MV-4-11 (cell line): ENCODE results near the gene THEM4.
"Not testable (repeated sequence)": the region's sequence is repeated elsewhere in the genome, so short reads cannot be mapped to it uniquely, and the experiment has no call there.

Source experiments
- DNase-seq: peaks from one replicate; lab custom pipeline; 2025; lab: John Stamatoyannopoulos, UW

The THEM4 gene

DNA sequence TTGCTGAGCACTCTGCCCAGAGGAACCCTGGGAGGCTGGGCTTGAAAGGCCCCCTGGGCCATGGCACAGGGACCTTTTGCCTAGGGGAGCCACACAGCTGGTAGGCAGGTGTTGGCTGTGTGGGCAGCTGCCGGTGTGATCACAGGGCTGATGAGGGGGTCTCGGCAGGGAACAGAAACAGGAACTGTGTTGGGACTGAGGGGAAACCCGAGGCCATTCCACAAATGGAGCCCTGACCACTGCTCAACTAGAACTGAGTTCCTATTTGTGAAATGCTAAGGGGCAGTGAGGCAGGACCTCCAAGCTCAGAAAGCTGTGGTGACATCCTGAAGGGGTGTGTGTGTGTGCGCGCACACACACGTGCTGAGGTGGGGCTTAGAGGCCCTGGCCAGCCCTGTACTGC lies 49.4 kb downstream of the THEM4 start:
- DNase-seq: no peak

DNA sequence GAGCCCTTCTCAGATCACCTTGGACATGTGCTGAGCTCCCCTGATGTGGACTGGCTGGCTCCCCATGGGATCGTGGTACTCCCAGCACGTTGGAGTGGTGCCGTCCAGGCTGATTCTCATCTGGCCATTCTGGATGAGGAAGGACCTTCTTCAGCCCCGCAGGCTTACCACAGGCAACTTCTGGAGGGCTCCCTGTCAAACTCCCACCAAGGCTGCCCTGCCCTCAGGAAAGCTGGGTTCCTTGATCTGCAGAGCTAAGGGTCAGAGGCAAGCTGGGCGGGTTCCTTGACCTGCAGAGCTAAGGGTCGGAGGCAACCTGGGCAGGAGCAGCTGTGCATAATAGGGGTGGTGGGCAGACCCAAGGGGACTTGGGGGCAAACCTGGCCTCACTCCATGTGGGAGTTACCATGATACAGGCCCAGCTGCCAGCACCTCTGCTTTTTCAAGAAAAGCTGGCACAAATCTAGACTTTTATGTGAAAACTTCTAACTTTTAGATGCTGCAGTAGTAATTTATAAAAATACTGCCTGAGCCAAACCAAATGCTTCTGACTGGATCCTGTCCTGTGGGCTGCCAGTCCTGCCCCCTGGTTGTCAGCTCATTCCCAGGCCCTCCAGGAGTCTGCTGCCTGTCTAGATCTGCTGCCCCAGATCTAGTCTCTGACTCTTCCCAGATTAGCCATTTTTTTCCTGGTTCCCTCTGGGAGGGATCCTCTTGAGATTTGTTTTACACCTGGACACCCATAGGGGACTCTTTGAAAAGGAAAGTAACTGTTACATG lies 50.2 kb downstream of the THEM4 start:
- no peak for DNase-seq

DNA sequence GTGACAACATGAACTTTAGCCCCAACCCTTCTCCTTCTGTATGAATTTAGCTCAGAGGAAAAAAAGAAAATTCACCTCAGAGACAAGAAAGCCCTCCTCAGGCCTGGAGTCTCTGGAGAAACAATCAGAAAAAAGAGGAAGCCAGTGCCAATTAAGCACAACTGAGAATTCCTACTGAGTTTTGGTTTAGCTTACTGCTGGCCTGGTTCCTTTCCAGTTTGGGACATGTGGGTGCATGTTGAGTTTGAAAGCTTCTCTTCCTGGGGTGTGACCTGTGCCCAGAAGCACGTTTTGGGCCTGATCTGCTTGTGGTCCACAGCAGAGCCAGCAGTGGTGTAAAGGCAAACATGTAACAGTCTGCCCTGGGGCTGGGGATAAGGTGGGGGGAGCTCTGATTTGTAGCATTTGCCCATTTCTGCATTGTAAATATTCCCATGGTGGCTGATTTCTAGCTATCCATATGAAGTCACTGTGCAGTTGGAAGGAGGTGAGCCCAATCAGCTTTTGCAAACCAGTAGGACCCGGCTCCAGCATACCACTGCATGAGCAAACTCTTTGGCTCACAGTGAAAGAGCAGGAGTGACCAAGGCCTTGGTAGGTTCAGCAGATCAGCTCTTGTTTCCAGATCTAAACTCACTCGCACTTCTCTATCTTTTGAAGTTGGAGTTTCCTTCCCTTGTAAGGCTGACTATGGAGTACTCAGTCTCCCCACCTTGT lies 51.1 kb downstream of the THEM4 start:
- peak; percentile 38 for DNase-seq

DNA sequence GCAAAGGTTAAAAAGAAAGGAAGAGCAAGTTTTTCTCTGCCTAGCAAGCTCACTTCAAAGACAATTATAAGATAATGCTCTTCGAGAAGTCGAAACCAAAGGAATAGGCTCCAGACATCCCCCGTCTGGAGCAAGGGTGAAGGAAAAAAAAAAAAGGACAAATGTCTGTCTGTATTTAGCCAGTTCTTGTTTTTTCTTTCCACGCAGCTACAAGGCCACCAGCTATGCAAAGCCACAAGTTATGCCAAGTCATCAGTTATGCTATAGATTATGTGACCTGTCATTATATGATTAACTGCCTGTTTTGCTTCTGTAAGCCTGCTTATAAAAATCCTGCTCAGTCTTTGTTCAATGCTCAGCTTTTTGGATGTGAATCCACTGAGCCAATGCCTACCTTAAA lies 53.4 kb downstream of the THEM4 start:
- DNase-seq: peak; percentile 27

DNA sequence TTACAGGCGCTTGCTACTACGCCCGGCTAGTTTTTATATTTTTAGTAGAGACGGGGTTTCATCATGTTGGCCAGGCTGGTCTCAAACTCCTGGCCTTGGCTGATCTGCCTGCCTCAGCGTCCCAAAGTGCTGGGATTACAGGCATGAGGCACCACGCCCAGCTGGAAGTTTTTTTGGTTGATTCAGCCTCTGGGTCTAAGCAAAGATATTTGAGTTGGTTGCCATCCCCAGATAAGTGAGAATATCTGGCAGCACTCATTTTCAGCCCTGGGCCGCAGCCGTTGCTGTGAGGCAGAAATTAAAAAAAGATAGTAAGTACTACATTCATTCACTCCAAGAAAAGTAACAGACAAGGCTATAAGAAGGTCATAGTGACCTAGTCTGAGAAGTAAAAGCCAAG lies 53.8 kb downstream of the THEM4 start:
- not testable (repeated sequence) for DNase-seq

DNA sequence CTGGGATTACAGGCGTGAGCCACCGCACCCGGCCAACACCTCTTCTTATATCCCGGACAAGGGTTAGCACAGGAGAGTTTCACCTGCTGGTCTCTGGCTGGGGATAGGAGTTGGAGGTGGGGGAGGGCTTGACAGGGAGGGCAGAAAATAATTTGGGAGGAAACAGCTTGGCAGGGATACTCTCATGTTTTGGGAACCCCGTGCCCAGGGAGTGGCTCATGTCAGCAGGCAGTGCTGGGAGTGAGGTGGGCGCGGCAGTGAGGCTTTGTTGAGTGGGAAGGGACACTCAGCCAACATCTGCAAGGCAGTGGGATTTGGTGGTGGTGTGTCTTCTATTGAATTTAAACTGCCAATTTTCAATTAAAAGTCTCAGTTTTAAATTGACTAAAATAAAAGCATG lies 54.7 kb downstream of the THEM4 start:
- DNase-seq: no peak

DNA sequence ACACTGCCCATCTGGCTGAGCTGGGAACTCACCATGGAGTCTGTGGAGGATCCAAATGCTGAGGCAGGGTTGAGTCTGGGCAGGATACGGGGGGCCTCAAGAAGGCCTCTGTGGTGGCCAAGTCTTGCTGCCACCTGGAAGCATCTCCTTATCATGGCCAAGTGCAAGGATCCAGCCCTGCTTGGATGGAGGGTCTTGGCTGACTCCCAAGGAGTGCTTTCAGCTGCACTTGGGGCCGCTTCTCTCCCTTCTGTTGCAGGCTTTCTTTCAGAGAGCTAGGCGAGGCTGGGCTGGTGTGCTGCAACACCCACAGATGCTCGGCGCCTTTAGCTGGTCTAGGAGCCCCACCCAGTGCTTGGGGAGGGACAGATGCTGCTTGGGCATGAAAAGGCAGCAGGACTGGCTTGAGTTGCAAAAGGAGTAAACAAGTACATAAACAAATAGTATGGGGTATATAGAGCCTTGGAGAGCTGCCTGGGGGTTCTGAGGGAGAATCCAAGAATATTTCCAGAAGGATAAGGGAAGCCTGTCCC lies 55.8 kb downstream of the THEM4 start, which contains the start of gene THEM5:
TSS of gene THEM5 (minus strand) at position 302 of the 533 bp plus-strand sequence. CDS start at position 155, 147 bp downstream.
- DNase-seq: no peak

DNA sequence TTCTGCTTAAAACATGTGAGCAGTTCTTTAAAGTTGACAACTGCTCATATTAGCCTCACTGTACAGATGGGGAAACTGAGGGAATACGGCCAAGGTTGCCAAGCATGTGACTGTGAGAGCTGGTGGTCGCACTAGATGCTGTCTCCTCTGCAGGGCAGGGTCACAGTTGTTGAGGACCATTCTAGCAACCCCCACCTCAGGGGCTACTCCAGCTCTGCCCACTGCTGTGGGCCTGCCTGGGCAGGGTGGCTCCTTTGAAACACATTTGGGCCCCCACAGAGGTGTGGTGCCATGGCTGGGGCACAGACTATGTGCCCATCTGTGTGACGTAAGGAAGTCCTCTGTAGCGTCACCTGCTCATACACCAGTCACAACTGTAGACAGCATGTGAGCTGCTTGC lies 56.6 kb downstream of the THEM4 start:
- no peak for DNase-seq

DNA sequence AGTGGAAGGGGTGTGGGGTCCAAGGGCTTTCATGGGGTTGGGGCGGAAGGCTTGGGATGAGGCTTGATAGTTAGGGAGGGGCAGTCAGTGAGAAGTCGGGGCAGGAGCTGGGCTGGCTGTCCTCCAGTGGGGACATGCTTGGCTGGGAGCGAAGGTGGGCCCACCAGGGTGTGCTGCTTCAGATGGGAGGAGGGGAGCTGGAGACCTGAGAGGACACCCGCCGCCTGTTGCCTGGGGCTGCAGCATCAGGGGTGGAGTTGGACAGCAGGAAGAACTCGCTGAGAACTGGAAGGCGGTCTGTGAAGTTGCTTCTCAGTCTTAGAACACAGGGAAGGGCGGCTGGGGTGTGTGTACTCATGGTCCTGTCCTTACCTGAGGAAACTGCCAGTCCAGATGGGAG lies 57.4 kb downstream of the THEM4 start:
- no peak for DNase-seq

DNA sequence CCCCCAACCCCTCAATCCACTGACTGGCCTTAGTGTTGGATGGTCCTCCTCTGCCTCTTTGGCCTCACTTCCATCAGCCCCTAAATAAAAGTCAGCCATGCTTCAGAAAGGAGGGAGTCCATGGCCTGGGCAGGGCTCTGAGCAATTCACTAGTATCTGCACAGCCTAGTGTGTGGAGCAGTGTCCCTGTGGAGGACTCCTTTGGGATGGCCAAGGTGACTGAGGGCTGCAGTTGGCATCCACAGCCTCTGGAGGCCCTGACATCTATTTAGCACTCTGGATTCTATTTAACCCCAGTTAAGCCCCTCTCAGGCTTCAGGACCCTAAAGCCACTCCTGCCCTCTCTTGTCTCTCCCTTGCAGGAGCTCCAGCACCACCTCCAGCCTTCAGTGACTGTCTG lies 59.4 kb downstream of the THEM4 start:
- no peak for DNase-seq

DNA sequence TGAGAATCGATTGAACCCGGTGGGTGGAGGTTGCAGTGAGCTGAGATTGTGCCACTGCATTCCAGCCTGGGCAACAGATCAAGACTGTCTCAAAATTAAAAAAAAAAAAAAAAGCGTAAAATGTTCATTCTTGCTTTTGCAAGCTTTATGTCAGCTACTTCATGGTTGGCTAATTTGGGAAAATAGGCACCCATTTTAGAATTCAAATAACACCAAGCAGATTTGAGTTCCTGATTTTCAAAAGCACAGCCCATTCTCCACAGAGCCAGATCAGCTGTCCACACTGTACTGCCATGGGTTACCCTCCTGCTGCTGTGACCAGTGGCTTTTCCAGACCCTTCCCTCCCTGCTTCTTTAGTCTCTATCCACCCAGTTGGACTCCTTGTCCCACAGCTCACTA lies 60.2 kb downstream of the THEM4 start:
- no peak for DNase-seq

DNA sequence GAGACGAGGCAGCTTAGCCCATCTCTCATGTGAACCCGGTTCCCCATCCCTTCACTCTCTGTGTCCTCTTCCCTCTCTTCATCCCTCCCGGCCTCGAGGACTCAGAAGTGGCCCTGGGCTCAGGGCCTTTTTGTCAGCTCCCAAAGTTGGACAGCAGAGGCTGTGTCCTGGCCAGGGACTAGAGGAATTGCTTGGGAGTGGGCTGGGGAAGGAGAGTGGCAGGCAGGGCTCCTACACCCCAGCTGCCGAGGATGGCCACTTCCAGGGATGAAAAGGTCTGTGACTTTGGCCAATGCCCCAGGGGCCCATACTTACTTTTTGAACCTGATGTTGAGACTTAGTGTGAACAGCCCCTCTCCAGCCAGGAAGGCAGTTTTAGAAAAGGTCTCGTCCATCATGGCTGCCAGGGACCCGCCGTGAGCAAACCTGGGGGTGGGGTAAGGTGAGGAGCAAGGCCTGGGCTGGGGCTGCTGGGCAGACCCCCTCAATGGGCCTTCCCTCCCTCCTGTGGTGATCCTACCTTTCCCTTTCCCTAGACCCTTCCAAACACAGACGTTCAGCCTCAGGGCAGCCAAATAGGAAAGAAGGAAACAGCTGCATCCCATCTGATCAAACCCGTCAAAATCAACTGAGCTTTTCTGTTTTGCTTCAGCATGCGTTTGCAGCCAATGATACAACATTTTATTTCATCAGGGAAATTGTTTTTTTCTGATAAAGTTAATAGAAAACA lies 61.3 kb downstream of the THEM4 start:
- no peak for DNase-seq

DNA sequence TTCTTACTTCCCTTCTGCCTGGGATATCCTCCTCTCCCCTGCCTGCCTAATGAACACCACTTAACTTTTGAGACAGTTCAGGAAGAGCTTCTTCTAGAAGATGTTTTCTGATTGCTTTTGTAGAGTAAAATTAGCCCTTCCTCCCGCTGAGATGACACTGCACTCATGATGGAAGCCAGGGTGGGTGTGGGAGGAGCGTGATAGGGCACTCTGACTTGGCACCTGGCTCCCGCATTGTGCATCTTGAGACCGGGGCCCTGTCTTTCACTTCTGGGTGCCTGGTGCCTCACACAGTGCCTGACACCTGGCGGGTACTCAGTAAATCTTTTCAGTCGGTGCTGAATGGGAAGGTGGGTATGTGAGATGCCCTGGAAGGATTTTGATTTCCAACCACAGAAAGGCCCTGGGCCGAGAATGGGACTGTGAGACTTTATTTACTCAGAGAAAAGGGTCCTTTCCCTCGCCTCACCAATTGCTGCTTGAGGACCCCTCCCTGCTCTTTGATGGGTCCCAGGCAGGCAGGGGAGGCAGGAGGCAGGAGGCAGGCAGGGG lies 62.5 kb downstream of the THEM4 start:
- no peak for DNase-seq

DNA sequence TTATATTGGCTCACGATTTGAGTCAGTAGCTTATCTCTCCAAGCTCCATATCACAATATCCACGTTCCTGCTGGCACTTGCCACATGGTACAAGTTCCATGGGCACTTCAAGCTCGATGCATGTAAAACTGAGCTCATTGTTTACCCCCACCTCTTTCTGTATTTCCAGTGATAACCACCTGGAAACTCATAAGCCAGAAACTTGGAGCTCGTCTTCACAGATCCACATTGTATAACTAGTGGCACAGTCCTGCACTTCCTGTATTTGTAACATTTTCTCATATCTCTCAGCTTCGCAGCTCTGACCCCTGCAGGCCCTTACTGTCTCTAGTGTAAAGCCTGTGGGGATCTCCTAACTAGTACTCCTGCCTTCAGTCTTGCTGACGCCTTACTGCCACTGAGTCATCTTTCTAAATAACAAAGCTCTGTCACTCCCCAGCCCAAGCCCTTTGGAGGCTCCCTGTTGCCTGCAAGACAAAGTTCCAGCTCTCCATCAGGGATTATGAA lies 63.2 kb downstream of the THEM4 start:
- DNase-seq: peak; percentile 59

DNA sequence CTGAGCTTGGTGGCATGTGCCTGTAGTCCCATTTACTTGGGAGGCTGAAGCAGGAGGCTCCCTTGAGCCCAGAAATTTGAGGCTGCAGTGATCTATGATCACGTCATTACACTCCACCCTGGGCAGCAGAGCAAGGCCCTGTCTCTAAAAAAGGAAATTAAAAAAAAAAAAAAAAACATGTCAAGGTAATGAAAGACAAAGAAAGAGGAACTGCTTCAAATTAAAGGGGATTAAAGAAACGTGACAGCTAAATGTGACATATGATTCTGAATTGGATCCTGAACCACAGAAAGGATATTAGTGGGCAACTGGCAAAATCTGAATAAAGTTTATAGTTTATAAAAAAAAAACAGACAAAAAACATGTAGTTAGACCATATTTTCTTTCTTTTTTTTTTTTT lies 65.9 kb downstream of the THEM4 start:
- DNase-seq: peak; percentile 60

DNA sequence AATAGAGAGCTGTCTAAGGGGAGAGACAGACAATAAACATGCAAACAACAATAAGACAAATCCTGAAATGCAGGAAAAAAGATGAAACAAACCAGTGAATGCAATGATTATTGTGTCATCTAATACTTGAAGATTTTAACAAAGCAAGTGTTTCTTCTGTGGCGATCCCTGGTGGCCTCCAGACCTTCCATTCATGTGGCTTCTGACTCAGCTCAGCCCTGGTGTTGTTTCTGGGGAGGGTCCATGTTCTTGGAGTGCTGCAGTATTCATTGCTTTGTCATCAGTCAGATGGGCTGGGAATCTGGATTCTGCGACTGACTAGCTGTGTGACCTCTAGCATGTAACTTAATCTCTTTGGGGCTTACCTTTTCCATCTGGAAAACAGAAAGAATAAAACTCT lies 68.2 kb downstream of the THEM4 start:
- no peak for DNase-seq

DNA sequence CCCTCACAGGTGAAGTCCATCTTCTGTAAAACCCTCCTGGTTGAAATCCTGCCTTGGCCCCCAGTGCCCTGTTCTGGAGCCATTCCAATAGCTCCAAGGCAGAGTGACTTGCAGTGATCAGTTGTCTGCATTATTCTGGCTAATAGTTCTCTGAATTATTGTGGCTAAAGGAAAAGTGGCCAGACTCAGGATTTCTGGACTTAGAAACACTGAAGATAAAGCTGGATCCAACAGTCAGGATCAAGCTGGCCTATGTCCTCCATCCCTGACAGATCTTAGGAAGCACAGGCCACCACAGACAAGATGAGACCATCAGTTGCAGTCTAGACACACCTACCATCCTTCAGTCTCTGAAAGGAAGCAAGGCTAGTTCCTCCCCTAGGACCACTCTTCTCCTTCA lies 68.9 kb downstream of the THEM4 start:
- no peak for DNase-seq

DNA sequence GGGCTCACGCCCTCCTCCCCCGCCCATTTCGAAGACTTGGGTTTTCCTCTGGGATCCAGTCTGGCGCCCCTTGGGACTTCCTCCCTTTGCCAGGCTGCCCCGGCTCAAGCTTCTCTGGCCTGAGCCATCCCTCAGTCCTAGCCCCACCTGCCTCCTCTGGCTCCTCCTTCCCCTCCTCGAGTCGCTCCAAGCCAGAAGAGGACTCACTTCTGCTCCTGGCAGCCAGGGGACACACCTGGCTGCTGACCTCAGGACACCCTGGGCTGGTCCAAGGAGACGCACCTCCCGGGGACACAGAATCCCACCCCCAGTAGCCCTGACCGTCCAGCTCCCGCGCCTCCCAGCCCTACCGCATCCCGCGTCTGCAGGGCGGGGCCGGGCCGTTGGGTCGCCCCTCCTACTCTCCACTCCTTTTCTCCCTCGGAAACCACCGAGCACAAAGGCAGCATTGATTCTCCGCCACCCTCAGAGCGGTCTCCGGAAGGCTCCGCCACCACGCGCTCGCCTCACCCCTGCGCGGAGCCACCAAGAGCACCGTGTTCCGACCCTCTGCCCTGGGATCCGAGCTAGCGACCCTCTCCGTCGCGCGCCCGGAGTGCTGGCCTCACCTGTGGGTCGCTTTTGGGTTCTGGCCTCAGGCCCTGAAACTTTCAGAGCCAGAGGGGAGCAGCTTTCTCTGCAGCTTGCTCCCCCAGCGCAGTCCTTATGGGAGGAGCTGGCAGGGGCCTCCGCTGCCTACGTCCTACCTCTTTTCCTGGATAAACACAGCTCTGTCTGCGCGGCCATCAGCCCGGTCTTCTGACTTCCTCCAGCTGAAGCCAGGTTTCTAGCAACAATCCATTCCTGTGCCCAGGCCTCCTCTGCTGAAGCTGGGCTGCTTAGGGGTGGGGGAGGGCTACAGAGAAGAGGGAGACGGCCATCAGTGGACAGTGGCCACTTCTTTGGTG lies 69.6 kb downstream of the THEM4 start, which contains the start of gene C2CD4D:
TSS of gene C2CD4D (minus strand) at position 364 of the 947 bp plus-strand sequence. CDS start 831 bp downstream, outside the sequence.
- no peak for DNase-seq

DNA sequence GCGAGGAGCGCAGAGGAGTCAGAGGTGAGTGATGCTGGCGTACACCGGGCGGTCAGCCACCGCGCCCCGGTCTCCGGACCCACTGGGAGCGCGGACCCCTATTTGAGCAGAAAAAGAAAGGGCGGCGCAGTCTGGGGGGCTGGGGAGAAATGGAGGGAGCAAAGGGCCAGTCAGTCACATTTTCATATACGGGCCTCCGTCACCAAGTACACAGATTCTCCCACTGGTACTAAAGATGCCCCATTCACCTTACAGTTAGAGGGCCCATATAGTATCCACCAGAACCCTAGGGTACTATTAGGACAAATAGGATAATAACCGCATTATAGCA lies 70.3 kb downstream of the THEM4 start:
- no peak for DNase-seq

DNA sequence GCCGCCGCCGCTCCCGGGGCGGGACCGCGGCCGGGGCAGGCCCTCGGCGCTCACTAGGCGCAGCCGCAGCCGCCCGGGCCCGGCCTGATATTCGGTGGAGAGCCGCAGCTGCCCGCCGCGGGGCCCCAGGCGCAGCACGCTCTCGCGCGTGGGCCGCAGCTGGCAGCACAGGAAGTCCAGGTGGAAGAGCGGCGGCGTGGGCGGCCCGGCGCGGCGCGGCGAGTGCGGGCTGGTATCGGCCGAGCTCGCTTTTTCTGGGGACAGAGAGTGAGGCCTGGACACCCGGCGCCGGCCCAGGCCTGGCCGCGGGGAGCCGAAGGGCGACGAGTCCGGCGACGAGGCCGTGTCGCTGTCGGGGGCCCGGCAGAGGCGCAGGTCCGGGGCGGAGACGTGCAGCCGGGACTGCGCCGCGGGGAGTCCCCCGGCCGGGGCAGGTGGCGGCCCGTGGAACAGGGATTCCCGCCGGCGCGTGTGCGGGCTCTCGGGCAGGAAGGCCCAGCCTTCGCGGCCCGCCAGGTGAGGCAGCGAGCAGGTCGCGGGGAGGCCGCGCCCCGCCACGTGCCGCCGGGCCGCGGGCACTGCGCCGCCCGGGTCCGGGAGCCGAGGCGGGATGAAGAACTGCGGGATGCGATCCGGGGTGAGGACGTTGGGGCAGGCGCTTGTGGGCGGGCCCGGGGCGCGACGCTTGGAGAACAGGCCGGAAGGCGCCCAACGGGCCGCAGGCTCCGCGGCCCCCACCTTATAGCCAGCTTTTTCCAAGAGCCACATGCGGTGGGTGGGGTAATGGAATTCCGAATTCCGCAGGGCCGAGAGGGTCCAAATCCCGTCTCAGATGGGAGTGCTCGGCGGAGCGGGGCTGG lies 70.9 kb downstream of the THEM4 start:
- no peak for DNase-seq
